ENCODE data around the gene ZSCAN25. TPM values are rescaled to one million over a fixed set of nuclear protein-coding genes. Genes with fewer than 3 reads are reported as not detected.

Gene ZSCAN25
- total RNA-seq, 1 donor from 2014 or later = 10.3 TPM

DNA sequence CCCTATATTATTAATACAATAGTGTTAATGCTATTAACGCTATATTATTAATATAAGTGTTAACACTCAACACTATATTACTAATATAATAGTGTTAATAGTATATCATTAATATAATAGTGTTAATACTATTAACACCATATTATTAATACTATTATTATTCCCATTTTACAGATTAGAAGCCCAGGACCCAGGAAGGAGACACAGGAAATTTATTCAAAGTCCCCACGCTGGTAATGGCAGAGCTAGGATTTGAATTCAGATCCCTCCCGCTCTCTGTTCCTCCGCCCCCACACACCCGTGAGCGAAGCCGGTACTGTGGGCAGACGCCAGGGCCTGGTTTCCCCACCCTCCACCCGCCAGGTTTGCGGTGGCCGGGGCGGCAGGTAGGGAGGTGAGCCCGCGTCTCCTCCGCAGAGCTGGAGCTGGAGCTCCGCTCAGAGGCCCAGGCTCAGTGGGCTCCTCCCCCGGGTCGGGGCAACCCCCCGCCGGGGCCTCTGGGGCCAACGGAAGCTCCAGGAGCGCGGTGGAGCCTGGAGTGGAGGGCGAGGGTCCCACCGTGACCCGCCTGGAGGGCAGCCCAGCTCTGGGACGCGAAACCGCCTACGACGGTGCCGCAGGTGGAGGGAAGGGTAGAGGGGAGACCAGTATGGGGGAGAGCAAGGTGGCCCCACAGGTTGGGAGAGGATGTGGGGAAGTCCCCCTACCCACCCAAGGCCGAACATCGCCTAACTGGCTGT, 18.8 kb upstream of the ZSCAN25 start, which contains the start of gene TMEM225B:
TMEM225B (plus strand) TSS at position 506 of the 740 bp plus-strand sequence. CDS start 6,122 bp downstream, outside the sequence.
- H3K36me3 ChIP-seq = no peaks in the 10 kb centered on the region
- no peaks in the 10 kb centered on the region for H3K9me3 ChIP-seq
- no peak within 1 kb of the TSS for H3K27ac ChIP-seq
- H3K27me3 ChIP-seq = no peaks in the 10 kb centered on the region
- TF ChIP-seq, protein P1, sequence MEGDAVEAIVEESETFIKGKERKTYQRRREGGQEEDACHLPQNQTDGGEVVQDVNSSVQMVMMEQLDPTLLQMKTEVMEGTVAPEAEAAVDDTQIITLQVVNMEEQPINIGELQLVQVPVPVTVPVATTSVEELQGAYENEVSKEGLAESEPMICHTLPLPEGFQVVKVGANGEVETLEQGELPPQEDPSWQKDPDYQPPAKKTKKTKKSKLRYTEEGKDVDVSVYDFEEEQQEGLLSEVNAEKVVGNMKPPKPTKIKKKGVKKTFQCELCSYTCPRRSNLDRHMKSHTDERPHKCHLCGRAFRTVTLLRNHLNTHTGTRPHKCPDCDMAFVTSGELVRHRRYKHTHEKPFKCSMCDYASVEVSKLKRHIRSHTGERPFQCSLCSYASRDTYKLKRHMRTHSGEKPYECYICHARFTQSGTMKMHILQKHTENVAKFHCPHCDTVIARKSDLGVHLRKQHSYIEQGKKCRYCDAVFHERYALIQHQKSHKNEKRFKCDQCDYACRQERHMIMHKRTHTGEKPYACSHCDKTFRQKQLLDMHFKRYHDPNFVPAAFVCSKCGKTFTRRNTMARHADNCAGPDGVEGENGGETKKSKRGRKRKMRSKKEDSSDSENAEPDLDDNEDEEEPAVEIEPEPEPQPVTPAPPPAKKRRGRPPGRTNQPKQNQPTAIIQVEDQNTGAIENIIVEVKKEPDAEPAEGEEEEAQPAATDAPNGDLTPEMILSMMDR (IDR thresholded peaks at IDR 0.05) = no peak
- H3K4me3 ChIP-seq = no peak within 1 kb of the TSS
- no peak for DNase-seq (ENCODE audit: low spot score in 2 of 2)
- intact Hi-C loops (cut with DNase I) = no loop called here
- no peaks in the 10 kb centered on the region for H3K4me1 ChIP-seq

DNA sequence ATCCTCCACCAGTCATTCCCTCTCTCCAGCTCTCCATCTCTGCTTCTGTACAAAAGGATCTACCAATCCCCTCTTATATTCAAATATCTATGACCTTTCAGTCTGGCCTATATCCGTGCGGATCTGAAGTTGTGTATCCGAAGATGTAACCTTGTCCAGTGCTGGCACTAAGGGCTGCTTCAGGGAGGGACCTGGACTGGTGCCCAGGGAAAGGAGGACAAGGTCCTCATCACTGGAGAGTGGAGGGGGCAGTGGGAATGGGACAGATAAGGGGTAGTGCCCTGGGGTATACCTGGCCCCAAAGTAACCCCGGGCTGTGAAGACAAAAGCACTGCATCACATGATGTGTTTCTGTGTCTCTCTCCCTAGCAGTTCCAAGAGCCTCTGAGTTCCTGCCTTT, 16.9 kb upstream of the ZSCAN25 start:
- H3K4me3 ChIP-seq = no peak overlapping the region
- TF ChIP-seq, protein P1 (IDR thresholded peaks at IDR 0.05) = no peak
- DNase-seq (ENCODE audit: low spot score in 2 of 2) = no peak
- no peak overlapping the region for H3K27ac ChIP-seq
- no peaks in the 10 kb centered on the region for H3K4me1 ChIP-seq
- H3K9me3 ChIP-seq = no peaks in the 10 kb centered on the region
- no peaks in the 10 kb centered on the region for H3K27me3 ChIP-seq
- H3K36me3 ChIP-seq = no peaks in the 10 kb centered on the region
- intact Hi-C loops (cut with DNase I) = no loop called here

DNA sequence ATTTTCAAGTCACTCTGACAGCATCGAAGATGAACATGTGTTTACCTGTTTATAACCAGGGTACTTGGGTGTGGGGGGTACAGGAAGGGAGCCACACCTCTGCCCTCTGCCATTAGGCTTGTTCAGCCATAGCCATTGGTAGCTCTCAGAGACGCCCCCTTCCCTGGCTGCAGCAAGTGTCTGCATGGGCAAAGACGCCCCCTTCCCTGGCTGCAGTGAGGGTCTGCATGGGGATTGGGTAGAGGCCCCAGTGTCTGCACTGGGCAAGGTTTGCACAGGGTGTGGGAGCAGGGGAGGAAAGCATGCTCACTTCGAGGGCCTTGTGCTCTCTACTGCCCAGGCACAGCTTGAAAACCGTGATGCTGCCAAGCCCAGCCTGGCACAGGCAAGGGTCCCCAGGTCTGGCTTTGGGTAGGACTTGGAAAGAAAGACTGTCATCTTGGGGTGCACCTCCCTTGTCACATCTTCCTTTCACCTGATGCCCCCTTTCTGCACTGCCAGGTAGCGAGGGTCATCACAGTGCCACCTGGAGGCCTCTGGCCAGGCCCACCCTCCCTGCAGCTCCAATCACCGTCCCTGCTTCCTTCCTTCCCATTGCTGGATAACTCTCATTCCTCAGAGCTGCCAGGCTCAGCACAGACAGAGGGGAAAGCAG, 15.0 kb upstream of the ZSCAN25 start:
- intact Hi-C loops (cut with DNase I) = no loop called here
- Histone ChIP-seq H3K27me3 (no peaks in the 10 kb centered on the region), H3K9me3 (no peaks in the 10 kb centered on the region), H3K27ac (no peak overlapping the region), H3K4me3 (no peak overlapping the region), H3K36me3 (no peaks in the 10 kb centered on the region), H3K4me1 (no peaks in the 10 kb centered on the region)
- DNase-seq (ENCODE audit: low spot score in 2 of 2) = no peak
- TF ChIP-seq, protein P1 (IDR thresholded peaks at IDR 0.05) = no peak

DNA sequence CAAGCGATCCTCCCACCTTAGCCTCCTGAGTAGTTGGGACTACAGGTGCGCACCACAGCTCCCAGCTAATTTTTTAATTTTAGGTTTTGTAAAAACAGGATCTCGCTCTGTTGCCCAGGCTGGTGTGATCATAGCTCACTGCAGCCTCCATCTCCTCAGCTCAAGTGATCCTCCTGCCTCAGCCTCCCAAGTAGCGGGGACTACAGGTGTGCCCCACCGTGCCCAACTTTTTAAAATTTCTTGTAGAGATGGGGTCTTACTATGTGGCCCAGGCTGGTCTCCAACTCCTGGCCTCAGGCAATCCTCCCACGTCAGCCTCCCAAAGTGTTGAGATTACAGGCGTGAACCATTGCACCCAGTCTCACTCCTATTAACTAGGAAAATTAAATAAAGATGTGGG, 11.2 kb upstream of the ZSCAN25 start:
- H3K27me3 ChIP-seq = no peaks in the 10 kb centered on the region
- H3K27ac ChIP-seq = no peak overlapping the region
- no peaks in the 10 kb centered on the region for H3K36me3 ChIP-seq
- H3K9me3 ChIP-seq = no peaks in the 10 kb centered on the region
- TF ChIP-seq, protein P1 (IDR thresholded peaks at IDR 0.05) = no peak
- DNase-seq (ENCODE audit: low spot score in 2 of 2) = no peak
- H3K4me3 ChIP-seq = no peak overlapping the region
- no peaks in the 10 kb centered on the region for H3K4me1 ChIP-seq
- intact Hi-C loops (cut with DNase I) = no loop called here

DNA sequence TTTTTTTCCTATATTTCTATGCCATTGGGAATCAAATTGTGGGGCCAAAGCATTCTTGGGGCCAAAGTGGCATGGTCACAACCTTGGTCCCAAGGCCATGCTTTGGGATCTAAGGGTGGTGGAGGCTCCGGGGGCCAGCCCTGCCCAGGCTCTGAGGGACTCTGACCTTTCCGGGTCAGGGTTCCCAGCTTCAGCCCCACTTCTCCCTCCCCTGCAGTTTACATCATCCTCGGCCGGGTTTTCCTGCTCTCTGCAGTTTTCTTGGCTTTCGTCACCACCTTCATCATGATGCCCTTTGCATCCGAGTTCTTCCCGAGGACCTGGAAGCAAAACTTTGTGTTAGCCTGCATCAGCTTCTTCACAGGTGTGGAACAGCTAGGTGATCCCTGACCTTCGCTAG, 10.2 kb upstream of the ZSCAN25 start:
- no peak for DNase-seq (ENCODE audit: low spot score in 2 of 2)
- no peak overlapping the region for H3K4me3 ChIP-seq
- no peaks in the 10 kb centered on the region for H3K36me3 ChIP-seq
- no peaks in the 10 kb centered on the region for H3K9me3 ChIP-seq
- no peaks in the 10 kb centered on the region for H3K27me3 ChIP-seq
- H3K4me1 ChIP-seq = no peaks in the 10 kb centered on the region
- intact Hi-C loops (cut with DNase I) = no loop called here
- TF ChIP-seq, protein P1 (IDR thresholded peaks at IDR 0.05) = no peak
- H3K27ac ChIP-seq = no peak overlapping the region
